Measurements from ENCODE around the gene CD9. TPM values are rescaled to one million over a fixed set of nuclear protein-coding genes. Genes with fewer than 3 reads are reported as not detected.

Gene CD9
- polyA plus RNA-seq, 1 of the 3 experiments (the other 2 are of a cell fraction) = 76.6 TPM

DNA sequence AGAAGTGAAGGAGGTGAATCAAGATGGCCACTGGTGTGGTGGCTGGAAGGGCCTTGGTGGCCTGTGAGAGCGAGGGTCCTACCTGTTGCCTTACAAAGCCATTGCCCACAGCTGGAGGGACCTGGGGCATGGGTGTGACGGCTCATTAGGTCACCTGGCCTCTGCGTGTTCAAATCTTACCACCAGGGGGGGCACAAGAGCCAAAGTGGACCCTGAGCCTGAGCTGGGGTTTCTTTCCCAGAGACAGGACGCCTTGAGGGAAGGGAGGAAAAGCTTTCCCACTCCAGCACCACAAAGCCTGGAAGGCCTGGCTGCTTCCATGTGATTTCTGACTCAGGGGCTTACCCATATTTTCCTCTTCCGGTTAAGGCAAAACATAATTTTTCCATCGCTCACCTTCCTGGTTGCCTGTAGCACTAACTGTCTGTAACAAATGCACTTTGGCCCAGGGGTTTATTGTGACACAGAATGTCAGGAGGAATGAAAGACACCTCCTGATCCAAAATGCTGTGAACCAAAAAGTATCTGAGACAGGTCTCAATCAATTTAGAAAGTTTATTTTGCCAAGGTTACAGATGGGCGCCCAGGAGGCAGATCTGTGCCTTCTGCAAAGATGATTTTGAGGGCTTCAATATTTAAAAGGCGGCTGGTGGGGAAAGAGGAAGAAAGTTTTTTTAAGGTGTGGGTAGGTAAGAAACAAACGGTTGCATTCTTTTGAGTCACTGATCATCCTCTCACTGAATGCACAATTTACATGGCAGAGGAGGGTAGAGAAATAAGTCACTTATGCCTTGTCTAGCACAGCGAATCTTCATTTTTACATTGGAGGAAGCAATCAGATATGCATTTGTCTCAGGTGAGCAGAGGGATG is 4.3 kb upstream of the CD9 start (continued):
- 0 out of 2 replicates have a peak, but pooled peaks have one; percentile 30 for TF ChIP-seq TAF1 (IDR thresholded peaks at IDR 0.05; ENCODE audit: borderline replicate concordance, low read depth, low read length)

DNA sequence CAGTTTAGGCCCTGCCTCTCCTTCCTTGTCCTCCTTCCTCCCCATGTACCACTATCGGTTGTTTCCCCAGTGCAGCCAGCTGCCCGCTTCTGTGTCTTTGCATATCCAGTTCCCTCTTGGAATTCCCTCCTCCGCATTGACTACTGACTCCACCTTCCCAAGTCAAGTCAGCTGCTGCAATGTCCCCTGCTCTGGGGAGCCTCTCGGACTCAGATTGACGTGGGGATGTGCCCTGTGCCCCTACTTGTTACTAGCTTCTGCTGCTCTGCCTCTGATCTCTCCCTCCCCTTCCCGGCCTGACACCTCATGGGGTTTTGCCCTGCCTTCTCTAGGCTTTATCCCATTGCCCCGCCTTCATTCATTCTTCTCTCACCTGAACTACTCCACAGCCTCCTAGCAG is 2.1 kb upstream of the CD9 start:
- Histone ChIP-seq H3K36me3 (replicated peaks in 1 of 2; ENCODE audit: control insufficient read depth in 1 of 2, insufficient read depth in 2 of 2, low read length in 1 of 2) (no peaks in the 10 kb centered on the region), H3K9ac (no peak overlapping the region), H3K4me2 (no peak overlapping the region), H3K4me1 (ENCODE audit: control insufficient read depth in 1 of 2, insufficient read depth in 2 of 2, low read depth in 1 of 2, low read length in 1 of 2) (peaks cover 0 to 44% of the 10 kb centered on the region in 2 experiments; a peak in 1 of 4 replicates), H3K27me3 (ENCODE audit: insufficient read depth) (no peaks in the 10 kb centered on the region), H3K27ac (ENCODE audit: low read depth in 2 of 2, low read length in 1 of 2) (no peak overlapping the region), H3K4me3 (ENCODE audit: low read depth in 2 of 2, low read length in 1 of 2) (no peak overlapping the region), H3K9me3 (no peaks in the 10 kb centered on the region), H3F3A (replicated peaks; ENCODE audit: insufficient read depth) (no peaks in the 10 kb centered on the region), H3K9me2 (no peaks in the 10 kb centered on the region), H4K20me1 (ENCODE audit: insufficient read depth) (no peaks in the 10 kb centered on the region), H2AFZ (ENCODE audit: low read depth) (no peak overlapping the region), H3K79me2 (ENCODE audit: insufficient read depth) (0 out of 2 replicates have a peak, but pooled peaks cover 4% of the 10 kb centered on the region)
- TF ChIP-seq, protein P1, sequence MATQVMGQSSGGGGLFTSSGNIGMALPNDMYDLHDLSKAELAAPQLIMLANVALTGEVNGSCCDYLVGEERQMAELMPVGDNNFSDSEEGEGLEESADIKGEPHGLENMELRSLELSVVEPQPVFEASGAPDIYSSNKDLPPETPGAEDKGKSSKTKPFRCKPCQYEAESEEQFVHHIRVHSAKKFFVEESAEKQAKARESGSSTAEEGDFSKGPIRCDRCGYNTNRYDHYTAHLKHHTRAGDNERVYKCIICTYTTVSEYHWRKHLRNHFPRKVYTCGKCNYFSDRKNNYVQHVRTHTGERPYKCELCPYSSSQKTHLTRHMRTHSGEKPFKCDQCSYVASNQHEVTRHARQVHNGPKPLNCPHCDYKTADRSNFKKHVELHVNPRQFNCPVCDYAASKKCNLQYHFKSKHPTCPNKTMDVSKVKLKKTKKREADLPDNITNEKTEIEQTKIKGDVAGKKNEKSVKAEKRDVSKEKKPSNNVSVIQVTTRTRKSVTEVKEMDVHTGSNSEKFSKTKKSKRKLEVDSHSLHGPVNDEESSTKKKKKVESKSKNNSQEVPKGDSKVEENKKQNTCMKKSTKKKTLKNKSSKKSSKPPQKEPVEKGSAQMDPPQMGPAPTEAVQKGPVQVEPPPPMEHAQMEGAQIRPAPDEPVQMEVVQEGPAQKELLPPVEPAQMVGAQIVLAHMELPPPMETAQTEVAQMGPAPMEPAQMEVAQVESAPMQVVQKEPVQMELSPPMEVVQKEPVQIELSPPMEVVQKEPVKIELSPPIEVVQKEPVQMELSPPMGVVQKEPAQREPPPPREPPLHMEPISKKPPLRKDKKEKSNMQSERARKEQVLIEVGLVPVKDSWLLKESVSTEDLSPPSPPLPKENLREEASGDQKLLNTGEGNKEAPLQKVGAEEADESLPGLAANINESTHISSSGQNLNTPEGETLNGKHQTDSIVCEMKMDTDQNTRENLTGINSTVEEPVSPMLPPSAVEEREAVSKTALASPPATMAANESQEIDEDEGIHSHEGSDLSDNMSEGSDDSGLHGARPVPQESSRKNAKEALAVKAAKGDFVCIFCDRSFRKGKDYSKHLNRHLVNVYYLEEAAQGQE (IDR thresholded peaks at IDR 0.05; ENCODE audit: low read depth, low read length) = no peak
- no peak for TF ChIP-seq RXRA (IDR thresholded peaks at IDR 0.05; ENCODE audit: borderline replicate concordance, low read depth)
- no peak for TF ChIP-seq FOXJ3 (CRISPR knock-in tag; IDR thresholded peaks at IDR 0.05)
- TF ChIP-seq MXI1 (IDR thresholded peaks at IDR 0.05; ENCODE audit: low read depth, low read length) = no peak
- TF ChIP-seq FOXM1 (IDR thresholded peaks at IDR 0.05; ENCODE audit: low read depth) = no peak
- TF ChIP-seq, protein P2, sequence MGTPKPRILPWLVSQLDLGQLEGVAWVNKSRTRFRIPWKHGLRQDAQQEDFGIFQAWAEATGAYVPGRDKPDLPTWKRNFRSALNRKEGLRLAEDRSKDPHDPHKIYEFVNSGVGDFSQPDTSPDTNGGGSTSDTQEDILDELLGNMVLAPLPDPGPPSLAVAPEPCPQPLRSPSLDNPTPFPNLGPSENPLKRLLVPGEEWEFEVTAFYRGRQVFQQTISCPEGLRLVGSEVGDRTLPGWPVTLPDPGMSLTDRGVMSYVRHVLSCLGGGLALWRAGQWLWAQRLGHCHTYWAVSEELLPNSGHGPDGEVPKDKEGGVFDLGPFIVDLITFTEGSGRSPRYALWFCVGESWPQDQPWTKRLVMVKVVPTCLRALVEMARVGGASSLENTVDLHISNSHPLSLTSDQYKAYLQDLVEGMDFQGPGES (IDR thresholded peaks at IDR 0.05; ENCODE audit: low read depth, low read length) = no peak
- TF ChIP-seq RCOR1 (IDR thresholded peaks at IDR 0.05; ENCODE audit: low read length) = no peak
- no peak for TF ChIP-seq SIN3A (IDR thresholded peaks at IDR 0.05; ENCODE audit: borderline replicate concordance, low read depth, low read length)
- TF ChIP-seq TEAD4 (IDR thresholded peaks at IDR 0.05; ENCODE audit: borderline replicate concordance, insufficient read depth) = no peak
- TF ChIP-seq, protein P3, sequence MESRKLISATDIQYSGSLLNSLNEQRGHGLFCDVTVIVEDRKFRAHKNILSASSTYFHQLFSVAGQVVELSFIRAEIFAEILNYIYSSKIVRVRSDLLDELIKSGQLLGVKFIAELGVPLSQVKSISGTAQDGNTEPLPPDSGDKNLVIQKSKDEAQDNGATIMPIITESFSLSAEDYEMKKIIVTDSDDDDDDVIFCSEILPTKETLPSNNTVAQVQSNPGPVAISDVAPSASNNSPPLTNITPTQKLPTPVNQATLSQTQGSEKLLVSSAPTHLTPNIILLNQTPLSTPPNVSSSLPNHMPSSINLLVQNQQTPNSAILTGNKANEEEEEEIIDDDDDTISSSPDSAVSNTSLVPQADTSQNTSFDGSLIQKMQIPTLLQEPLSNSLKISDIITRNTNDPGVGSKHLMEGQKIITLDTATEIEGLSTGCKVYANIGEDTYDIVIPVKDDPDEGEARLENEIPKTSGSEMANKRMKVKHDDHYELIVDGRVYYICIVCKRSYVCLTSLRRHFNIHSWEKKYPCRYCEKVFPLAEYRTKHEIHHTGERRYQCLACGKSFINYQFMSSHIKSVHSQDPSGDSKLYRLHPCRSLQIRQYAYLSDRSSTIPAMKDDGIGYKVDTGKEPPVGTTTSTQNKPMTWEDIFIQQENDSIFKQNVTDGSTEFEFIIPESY (IDR thresholded peaks at IDR 0.05; ENCODE audit: borderline replicate concordance, low read depth) = no peak
- no peak for TF ChIP-seq RAD21 (IDR thresholded peaks at IDR 0.05; ENCODE audit: low read length)
- TF ChIP-seq, protein P4, sequence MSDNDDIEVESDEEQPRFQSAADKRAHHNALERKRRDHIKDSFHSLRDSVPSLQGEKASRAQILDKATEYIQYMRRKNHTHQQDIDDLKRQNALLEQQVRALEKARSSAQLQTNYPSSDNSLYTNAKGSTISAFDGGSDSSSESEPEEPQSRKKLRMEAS (IDR thresholded peaks at IDR 0.05; ENCODE audit: low read depth) = no peak
- CTCF ChIA-PET = interaction anchor here (2.2 to 14.3 kb wide), 2 partner anchors 78 to 86 kb away, joined by 11 to 299 read pairs; no protein-coding TSS in a partner anchor
- WGBS (ENCODE audit: low lambda C conversion rate) = 96% methylated on average over 7 of the region's 7 CpGs
- no peak for DNase-seq
- POLR2A ChIA-PET = no interaction called here
